GM18505 (cell line): ENCODE data around the gene TBC1D5.
"Not testable (repeated sequence)": the region's sequence is repeated elsewhere in the genome, so short reads cannot be mapped to it uniquely, and the experiment has no call there.

Source experiments
- ATAC-seq: cut with Tn5 transposase; IDR thresholded peaks from one replicate; pipeline ENCODE4 v1.9.1; 2021; ENCODE audit not compliant: unreplicated experiment
- POLR2A ChIP-seq: IDR thresholded peaks from 4 replicates; pipeline ENCODE4 v1.6.1; 2011; ENCODE audit warnings: borderline replicate concordance; ENCODE audit not compliant: insufficient read depth, insufficient read length; ENCODE audit errors: extremely low read depth

TBC1D5 gene

DNA sequence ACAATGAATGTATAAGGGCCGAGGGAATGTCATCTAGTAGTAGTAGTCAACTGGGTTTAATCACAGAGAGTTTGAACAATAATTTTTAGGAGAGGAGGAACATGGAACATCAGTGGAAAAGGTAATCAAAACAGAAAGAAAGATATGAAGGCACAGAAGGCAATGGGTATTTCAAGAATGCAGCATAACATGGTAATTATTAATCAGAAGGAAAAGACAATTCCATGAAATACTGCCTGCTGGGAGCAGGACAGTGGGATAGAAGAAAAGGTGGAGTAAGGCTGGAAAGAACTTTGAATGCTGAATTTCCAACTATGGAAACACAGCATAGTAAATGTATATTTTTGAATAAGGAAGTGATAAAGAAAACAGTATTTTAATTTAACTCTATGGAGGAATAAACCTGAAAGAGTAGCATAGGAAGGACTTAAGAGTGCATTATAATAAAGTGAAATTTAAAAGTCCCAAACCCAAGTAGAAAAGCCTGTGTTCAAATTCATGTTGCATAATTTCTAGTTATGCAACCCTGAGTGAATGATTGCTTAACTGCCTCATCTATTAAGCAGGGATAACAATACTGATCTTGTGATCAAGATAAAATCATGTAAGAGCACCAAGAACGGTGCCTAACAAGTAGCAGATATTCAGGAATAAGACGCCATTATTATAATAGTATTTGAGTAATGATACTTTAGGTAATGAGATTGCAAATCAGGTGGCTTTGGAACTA lies 357.7 kb downstream of the TBC1D5 start:
- no peak for ATAC-seq
- TF ChIP-seq POLR2A = no peak

- no peak for TF ChIP-seq POLR2A
- no peak for ATAC-seq
These were observed 369.1 kb downstream of the TBC1D5 start for GRCh38 chr3:17373304-17373703.

GRCh38 chr3:17372362-17373210 lies 369.8 kb downstream of the TBC1D5 start:
- no peak for ATAC-seq
- no peak for TF ChIP-seq POLR2A

- no peak for TF ChIP-seq POLR2A
- no peak for ATAC-seq
These were observed 372.5 kb downstream of the TBC1D5 start for GRCh38 chr3:17369973-17370372.

DNA sequence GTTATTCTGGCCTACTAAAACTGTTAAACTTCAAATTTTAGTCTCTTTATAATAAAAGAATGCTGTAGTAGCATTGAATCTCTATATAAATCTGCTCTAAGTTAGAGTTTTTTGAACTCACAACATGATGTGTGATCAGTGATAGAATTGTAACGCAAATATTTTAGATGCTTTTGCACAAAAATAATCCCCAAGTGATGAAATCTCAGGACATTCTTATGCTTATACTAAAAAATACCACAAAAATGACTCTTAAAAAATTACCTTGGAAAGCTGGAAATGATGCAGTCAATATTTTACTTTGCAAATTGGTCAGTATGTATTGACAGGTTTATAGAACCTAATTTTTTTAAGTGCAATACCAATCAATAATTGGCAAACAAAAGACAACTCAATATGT lies 375.3 kb downstream of the TBC1D5 start:
- TF ChIP-seq POLR2A = no peak

DNA sequence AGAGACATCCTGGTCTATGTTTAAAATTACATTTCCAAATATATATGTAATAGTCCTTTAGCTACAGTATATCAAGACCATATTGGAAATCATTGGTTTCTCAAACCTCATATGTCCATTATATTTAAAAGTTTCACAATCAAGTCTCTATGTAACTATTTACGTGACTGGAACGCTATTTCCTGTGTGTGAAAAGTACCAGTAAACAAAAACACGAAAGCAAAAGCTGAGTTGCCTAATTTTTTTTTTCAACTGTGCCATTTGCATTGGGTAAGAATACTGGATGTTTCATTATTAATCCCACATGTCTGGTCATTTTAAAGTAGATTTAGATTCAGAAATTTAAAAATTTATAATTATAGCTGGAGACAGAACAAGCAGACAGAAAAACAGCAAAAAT lies 381.4 kb downstream of the TBC1D5 start:
- ATAC-seq = no peak
- no peak for TF ChIP-seq POLR2A

More for the DNA sequence above, 375.3 kb downstream of the TBC1D5 start:
- no peak for ATAC-seq

DNA sequence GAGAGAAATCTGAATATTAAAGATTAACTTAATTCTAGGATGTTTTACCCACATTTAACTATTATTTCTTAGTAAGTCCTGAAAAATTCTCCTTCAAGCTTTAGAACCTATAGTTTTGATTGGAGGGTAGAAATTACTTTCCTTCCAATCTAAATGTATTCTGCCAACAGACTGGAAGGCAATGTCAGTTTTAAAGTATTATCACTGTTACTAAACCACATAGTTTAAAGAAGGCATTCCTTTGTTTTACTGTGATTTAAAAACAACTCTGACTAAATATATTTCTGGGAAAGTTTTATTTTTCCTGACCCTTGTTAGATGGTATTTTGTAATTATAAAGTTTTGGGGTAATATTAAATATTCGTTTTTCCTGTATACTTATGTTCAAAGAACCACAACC lies 382.5 kb downstream of the TBC1D5 start:
- no peak for TF ChIP-seq POLR2A
- no peak for ATAC-seq

DNA sequence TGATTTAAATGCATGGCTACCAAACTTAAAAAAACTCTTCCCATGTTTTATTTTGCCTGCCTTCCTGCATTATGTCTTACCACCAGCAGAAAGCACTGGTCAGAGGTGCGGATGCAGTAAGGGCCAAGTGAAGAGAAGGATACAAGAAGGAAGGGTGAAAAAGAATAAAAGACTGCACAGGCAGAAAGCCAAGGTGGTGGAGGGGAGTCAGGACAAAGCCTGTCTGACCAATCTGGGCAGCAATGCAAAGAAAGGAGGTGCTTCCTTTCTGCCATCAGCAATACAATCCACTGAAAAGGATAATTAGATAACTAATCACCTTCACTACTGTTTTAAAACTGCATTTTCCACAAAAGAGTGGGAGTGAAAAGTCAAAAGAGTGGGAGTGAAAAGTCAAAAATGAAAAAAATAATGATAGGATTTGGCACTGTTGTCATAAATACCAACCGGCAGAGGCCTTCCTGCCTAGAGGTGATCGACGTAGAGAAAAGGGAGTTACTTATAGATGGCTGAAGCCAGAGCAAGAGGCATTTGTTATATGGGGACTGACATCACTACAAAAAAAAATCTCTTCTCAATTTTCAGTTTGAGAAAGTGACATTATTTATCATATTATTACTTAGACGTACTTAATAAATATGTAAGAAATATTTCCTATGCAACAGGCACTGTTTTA lies 385.3 kb downstream of the TBC1D5 start:
- no peak for TF ChIP-seq POLR2A
- ATAC-seq = no peak

GRCh38 chr3:17356585-17356984 lies 385.8 kb downstream of the TBC1D5 start:
- TF ChIP-seq POLR2A = no peak
- ATAC-seq = no peak

DNA sequence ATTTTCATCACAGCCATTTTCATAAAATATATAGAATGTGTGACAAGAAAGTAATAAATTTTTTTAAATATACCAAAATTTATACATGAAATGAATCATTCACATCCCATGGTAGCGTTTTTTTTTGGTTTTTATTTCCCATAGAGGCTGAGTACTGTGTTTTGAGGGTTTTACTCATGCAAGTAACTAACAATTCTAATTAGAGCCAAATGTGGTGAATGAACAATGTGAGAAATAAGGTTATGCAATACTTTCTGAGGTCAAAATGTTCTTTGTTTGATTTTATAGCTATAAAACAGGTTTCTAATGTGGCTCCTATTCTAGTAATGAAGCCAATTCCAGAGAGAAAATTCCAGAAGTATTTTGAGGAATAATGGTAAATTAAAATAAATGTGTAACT lies 386.8 kb downstream of the TBC1D5 start:
- no peak for ATAC-seq
- no peak for TF ChIP-seq POLR2A

DNA sequence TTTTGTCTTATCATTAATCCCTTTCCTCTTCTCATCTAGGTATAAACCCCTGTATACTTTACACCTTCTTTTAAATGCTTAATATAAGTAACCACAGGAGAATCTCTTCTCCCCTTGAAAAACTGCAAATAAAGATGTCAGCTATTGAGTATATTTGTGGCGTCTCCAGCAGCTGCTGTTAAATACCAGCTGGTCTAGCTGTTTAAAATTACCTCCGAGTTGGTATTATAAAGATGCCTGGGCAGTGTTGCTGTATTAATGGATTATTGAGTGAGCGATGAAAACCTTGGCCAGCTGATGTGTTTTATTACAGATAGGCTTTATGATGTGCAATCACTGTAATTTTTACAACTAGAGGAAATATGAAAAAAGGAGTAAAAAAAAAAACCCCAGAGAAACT lies 388.1 kb downstream of the TBC1D5 start:
- ATAC-seq = no peak
- TF ChIP-seq POLR2A = no peak

- TF ChIP-seq POLR2A = no peak
- ATAC-seq = no peak
These were observed 389.8 kb downstream of the TBC1D5 start for GRCh38 chr3:17352620-17353019.

DNA sequence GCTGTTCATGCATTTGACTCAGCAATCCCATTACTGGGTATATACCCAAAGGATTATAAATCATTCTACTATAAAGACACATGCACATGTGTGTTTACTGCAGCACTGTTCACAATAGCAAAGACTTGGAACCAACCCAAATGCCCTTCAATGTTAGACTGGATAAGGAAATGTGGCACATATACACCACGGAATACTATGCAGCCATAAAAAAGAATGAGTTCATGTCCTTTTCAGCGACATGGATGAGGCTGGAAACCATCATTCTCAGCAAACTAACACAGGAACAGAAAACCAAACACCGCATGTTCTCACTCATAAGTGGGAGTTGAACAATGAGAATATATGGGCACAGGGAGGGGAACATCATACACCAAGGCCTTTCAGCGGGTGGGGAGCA lies 391.2 kb downstream of the TBC1D5 start:
- not testable (repeated sequence) for ATAC-seq

- no peak for ATAC-seq
- TF ChIP-seq POLR2A = no peak
These were observed 393.3 kb downstream of the TBC1D5 start for GRCh38 chr3:17349093-17349492.
